Lung (tissue), 12 donors: Measurements from ENCODE around the gene AFAP1. TPM values are rescaled to one million over a fixed set of nuclear protein-coding genes. Genes with fewer than 3 reads are reported as not detected.

ENCODE experiments used
- ATAC-seq: fragments of 200-7000 bp; cut with Tn5 transposase; one replicate; pipeline ENCODE4 v1.9.1; 2020; ENCODE audit warnings: moderate number of reproducible peaks; ENCODE audit not compliant: insufficient read depth, low FRiP score
- DNase-seq, 3 donors: peaks; one replicate each; pipeline ENCODE4 v3.0.0-alpha.2; 2013 to 2017
- H3K27ac ChIP-seq, 2 donors: one replicate each; pipeline ENCODE4 v1.5.1; 2013; ENCODE audit warnings: mild to moderate bottlenecking in 2 of 2, moderate library complexity in 2 of 2, control low read depth in 1 of 2, inconsistent platforms in 1 of 2, low read depth in 1 of 2, low read length in 1 of 2
- H3K27me3 ChIP-seq, 3 donors: one replicate each; pipeline ENCODE4 v1.5.1; 2013; ENCODE audit warnings: low read length in 2 of 3; ENCODE audit not compliant: control insufficient read depth in 3 of 3, insufficient read depth in 3 of 3
- H3K36me3 ChIP-seq, 4 donors: one replicate each; pipeline ENCODE4 v1.5.1; 2013; ENCODE audit warnings: low read length in 4 of 4, mild to moderate bottlenecking in 1 of 4, moderate library complexity in 1 of 4; ENCODE audit not compliant: control insufficient read depth in 4 of 4, insufficient read depth in 4 of 4
- H3K4me1 ChIP-seq, 5 donors: one replicate each; pipeline ENCODE4 v1.5.1; 2013; ENCODE audit warnings: low read length in 5 of 5, mild to moderate bottlenecking in 2 of 5, moderate library complexity in 1 of 5; ENCODE audit not compliant: control insufficient read depth in 5 of 5, insufficient read depth in 5 of 5
- H3K4me3 ChIP-seq: one replicate; pipeline ENCODE4 v1.5.1; 2013; ENCODE audit warnings: mild to moderate bottlenecking, control low read depth, moderate library complexity
- H3K9ac ChIP-seq, 2 donors: one replicate each; pipeline ENCODE4 v1.5.1; 2013; ENCODE audit warnings: low read length in 2 of 2, control low read depth in 1 of 2; ENCODE audit not compliant: insufficient read depth in 1 of 2
- H3K9me3 ChIP-seq, 4 donors: one replicate each; pipeline ENCODE4 v1.5.1; 2013; ENCODE audit warnings: low read length in 3 of 4, mild to moderate bottlenecking in 1 of 4, moderate library complexity in 1 of 4; ENCODE audit not compliant: control insufficient read depth in 4 of 4, insufficient read depth in 3 of 4
- WGBS, 2 donors: extraction: QIAGEN DNeasy Blood & Tissue Kit; methylation state at CpG; one replicate each; pipeline ENCODE4 v1.1.7; 2013; 5-methylcytosine and 5-hydroxymethylcytosine counted together
- polyA plus RNA-seq, 2 donors: library from polyadenylated mRNA; stranded (reverse); fragments of 200-250 nt; gene quantifications; one replicate each; pipeline ENCODE4 v1.2.1, GENCODE V29; 2013
- total RNA-seq, 2 donors: library from RNA; depleted of rRNA in 1 of 2; stranded (reverse); fragments of >200 nt in 1 of 2; gene quantifications; one replicate each; pipeline ENCODE4 v1.2.1, GENCODE V29; 2014 to 2021
- TF ChIP-seq, protein P1 (sequence below): IDR thresholded peaks from 2 replicates; pipeline ENCODE4 v1.5.1; 2012; ENCODE audit warnings: mild to moderate bottlenecking; ENCODE audit errors: control extremely low read depth, extremely low read depth
- donor health status: control.
- donor health status: control.
- donor health status: Bipolar disorder and iron deficiency.
- donor health status: healthy.
- donor health status: DM: yes; HTN: yes; CAD: no.

AFAP1 gene
- total and polyA plus RNA-seq, 4 donors = 5.3 to 34.1 (median 12.3) TPM

GRCh38 chr4:7830747-7831146 lies 108.9 kb downstream of the AFAP1 start:
- peak overlapping the region in 1 of 2 donors; percentile 62 for H3K9ac ChIP-seq
- H3K27ac ChIP-seq = peak overlapping the region in 1 of 2 donors; percentile 4
- 79 to 90% methylated on average over 2 of the region's 2 CpGs for WGBS, 2 donors
- H3K4me3 ChIP-seq = no peak overlapping the region
- no peak for DNase-seq
- H3K4me1 ChIP-seq = peaks cover 1 to 29% (median 11%) of the 10 kb centered on the region in 5 donors
- no peaks in the 10 kb centered on the region for H3K27me3 ChIP-seq
- ATAC-seq = no peak
- peaks cover 0 to 15% (median 5%) of the 10 kb centered on the region in 4 donors for H3K36me3 ChIP-seq
- TF ChIP-seq, protein P1, sequence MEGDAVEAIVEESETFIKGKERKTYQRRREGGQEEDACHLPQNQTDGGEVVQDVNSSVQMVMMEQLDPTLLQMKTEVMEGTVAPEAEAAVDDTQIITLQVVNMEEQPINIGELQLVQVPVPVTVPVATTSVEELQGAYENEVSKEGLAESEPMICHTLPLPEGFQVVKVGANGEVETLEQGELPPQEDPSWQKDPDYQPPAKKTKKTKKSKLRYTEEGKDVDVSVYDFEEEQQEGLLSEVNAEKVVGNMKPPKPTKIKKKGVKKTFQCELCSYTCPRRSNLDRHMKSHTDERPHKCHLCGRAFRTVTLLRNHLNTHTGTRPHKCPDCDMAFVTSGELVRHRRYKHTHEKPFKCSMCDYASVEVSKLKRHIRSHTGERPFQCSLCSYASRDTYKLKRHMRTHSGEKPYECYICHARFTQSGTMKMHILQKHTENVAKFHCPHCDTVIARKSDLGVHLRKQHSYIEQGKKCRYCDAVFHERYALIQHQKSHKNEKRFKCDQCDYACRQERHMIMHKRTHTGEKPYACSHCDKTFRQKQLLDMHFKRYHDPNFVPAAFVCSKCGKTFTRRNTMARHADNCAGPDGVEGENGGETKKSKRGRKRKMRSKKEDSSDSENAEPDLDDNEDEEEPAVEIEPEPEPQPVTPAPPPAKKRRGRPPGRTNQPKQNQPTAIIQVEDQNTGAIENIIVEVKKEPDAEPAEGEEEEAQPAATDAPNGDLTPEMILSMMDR = no peak
- H3K9me3 ChIP-seq = no peaks in the 10 kb centered on the region

GRCh38 chr4:7829652-7830580 lies 109.7 kb downstream of the AFAP1 start:
- DNase-seq = peak in 1 of 3 donors; percentile 25
- Histone ChIP-seq H3K36me3 (peaks cover 0 to 15% (median 5%) of the 10 kb centered on the region in 4 donors), H3K27ac (no peak overlapping the region), H3K9ac (no peak overlapping the region), H3K9me3 (no peaks in the 10 kb centered on the region), H3K4me3 (no peak overlapping the region), H3K27me3 (no peaks in the 10 kb centered on the region), H3K4me1 (peaks cover 1 to 32% (median 11%) of the 10 kb centered on the region in 5 donors)
- ATAC-seq = no peak
- 84 to 85% methylated on average over 10 of the region's 10 CpGs for WGBS, 2 donors
- TF ChIP-seq, protein P1 = no peak

- 53 to 72% methylated on average over 6 of the region's 6 CpGs for WGBS, 2 donors
- Histone ChIP-seq H3K36me3 (peaks cover 0 to 8% (median 4%) of the 10 kb centered on the region in 4 donors), H3K4me3 (no peak overlapping the region), H3K27ac (peak overlapping the region; percentile 55 to 82), H3K27me3 (no peaks in the 10 kb centered on the region), H3K9ac (no peak overlapping the region), H3K4me1 (peaks cover 1 to 41% (median 21%) of the 10 kb centered on the region in 5 donors), H3K9me3 (no peaks in the 10 kb centered on the region)
- ATAC-seq (no peak), DNase-seq (no peak)
- TF ChIP-seq, protein P1 = no peak
These were observed 110.8 kb downstream of the AFAP1 start for GRCh38 chr4:7828793-7829301.
